GM13977 (cell line): ENCODE measurements around the gene EIF5.

Experiments
- DNase-seq: peaks from one replicate; pipeline ENCODE4 v3.0.0; 2012; ENCODE audit warnings: low spot score
- CTCF ChIP-seq: IDR thresholded peaks from 2 replicates; pipeline ENCODE4 v1.5.1; 2012; ENCODE audit warnings: mild to moderate bottlenecking, control low read depth; ENCODE audit not compliant: insufficient read depth; ENCODE audit errors: extremely low read depth, missing control alignments
- in situ Hi-C: fragments of 300-500 bp; cut with MboI; formaldehyde crosslinking; loops from one replicate; pipeline ENCODE4 v1.12.0; 2022; ENCODE audit warnings: low sequenced_read_pairs, low pct_unique_long_range_greater_than_20kb, mixed read lengths, inconsistent platforms; ENCODE audit not compliant: unreplicated experiment

The EIF5 gene

GRCh38 chr14:103332143-103332919, 1.7 kb upstream of the EIF5 start:
- TF ChIP-seq CTCF, result no peak
- DNase-seq, result no peak
- in situ Hi-C loops, result no loop called here

- peak; percentile 80 for DNase-seq
- no peak for TF ChIP-seq CTCF
- in situ Hi-C loops, result no loop called here
Observed at GRCh38 chr14:103334644-103335622, 896 bp downstream of the EIF5 start.

- TF ChIP-seq CTCF, result no peak
- in situ Hi-C loops, result no loop called here
- no peak for DNase-seq
Observed at GRCh38 chr14:103336191-103336590, 2.2 kb downstream of the EIF5 start.

GRCh38 chr14:103337794-103338193, 3.8 kb downstream of the EIF5 start:
- DNase-seq, result no peak
- in situ Hi-C loops, result no loop called here
- no peak for TF ChIP-seq CTCF

GRCh38 chr14:103339561-103339960, 5.5 kb downstream of the EIF5 start:
- TF ChIP-seq CTCF, result no peak

GRCh38 chr14:103340480-103341212, 6.6 kb downstream of the EIF5 start:
- TF ChIP-seq CTCF, result no peak
- no peak for DNase-seq
- in situ Hi-C loops, result no loop called here

More at GRCh38 chr14:103339561-103339960, 5.5 kb downstream of the EIF5 start:
- in situ Hi-C loops, result no loop called here
- DNase-seq, result no peak
